HG02840 (cell line): Measurements from ENCODE around the gene RD3L.
"Not testable (repeated sequence)": the region's sequence is repeated elsewhere in the genome, so short reads cannot be mapped to it uniquely, and the experiment has no call there.

Source experiments
- ATAC-seq: cut with Tn5 transposase; IDR thresholded peaks from one replicate; pipeline ENCODE4 v1.9.1; 2021; ENCODE audit warnings: mild to moderate bottlenecking, moderate library complexity, moderate number of reproducible peaks; ENCODE audit not compliant: unreplicated experiment, low FRiP score

RD3L gene

DNA sequence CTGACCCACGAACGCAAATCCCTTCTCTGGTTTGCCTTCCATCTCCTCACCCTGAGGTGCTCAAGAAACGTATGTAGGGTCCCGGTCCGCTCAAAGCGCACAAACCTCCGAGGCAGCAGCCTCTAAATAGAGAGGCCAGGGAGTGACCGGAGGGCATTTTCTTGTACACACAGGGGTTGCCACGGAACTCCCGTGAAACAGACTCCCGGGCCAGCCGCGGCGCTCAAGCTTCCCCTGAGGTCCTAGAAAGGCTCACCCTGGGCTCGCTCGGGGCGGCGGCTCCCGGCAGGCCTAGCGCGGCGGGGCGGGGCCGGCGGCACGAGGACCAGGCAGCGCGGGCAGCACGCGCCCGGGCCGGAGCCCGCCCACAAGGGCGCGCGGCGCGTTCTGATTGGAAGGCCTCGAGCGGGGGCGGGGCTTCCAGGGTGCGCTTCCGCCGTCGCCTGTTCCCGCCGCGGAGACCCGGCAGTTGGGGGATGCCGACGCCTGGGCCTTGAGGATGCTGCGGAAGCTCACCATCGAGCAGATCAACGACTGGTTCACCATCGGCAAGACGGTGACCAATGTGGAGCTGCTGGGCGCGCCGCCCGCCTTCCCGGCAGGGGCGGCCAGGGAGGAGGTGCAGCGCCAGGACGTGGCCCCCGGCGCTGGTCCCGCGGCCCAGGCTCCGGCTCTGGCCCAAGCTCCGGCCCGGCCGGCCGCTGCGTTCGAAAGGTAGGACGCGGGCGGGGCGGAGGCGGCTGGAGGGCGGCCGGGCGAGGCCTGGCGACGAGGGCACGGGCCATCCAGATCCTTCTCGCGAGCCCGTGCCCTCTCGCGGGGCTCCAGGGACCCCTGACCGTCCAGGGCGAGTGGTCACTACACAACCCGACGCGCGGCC is 14.1 kb downstream of the RD3L start, which contains the start of gene TDRD9:
Gene TDRD9, plus strand, starts transcription at position 446 of the 880 bp plus-strand sequence. Its CDS starts 54 bp downstream, at position 500.
- ATAC-seq, result no peak

DNA sequence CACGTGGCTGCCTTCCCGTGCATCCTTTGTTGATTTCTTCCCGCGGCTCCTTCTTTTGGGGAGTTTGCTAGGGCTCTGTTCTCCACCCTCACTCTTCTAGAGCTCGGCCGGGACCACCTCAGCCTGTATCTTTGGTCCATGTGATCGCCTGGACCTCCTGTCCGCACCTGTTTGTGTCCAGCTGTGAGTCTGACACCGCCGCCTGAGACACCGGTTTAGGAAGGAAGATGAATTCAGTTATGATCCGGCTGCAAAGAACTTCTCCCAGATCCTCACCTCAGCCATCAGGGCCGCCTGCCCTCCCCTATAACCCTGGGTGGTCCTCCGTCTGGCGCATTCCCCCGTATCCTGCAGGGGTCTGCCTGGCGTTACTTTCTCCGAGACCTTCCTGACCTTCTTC is 14.8 kb downstream of the RD3L start:
- ATAC-seq, result no peak

DNA sequence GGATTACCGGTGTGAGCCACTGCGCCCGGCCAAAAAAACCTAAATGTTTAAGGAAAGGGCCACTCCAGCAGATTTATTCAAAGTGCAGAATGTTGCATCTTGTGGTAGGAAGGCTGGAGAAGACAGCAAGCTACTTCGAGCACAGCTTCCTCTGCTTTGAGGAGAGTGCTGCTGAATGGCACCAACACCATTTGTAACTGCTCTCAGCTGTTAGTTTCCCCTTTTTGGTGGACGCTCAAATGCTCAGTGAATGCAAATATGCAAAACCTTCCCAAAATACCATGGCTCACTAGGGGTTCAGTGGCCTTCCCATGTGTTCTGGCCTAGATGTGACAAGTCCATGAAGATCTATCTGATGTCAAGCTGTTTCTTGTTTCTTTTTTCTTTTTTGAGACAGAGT is 17.0 kb downstream of the RD3L start:
- no peak for ATAC-seq

DNA sequence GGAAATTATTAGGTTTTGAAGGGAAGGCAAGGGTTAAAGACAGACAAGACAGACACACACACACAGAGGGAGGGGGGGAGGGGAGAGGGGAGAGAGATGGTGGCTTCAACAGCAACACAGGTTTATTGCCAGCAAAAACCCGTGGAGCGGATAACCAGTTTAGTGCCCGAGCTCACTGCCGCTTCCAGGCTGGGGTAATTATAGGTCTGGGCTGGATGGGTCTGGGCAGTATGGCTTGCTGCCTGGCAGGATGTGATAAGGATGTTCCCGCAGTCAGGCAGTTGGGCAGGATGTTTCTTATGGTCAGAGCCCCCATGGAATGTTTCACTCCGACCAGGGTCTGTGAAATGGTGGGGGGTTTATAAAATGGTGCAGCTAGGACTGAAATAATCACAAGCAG is 18.5 kb downstream of the RD3L start:
- no peak for ATAC-seq

DNA sequence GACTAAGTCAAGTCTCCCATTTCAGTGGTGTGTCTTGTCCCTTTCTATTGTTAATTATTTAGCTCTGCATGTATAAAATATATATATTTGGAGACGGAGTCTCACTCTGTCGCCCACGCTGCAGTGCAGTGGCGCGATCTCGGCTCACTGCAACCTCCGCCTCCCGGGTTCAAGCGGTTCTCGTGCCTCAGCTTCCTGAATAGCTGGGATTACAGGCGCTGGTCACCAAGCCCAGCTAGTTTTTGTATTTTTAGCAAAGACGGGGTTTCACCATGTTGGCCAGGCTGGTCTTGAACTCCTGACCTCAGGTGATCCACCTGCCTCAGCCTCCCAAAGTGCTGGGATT is 20.5 kb downstream of the RD3L start:
- ATAC-seq, result not testable (repeated sequence)

DNA sequence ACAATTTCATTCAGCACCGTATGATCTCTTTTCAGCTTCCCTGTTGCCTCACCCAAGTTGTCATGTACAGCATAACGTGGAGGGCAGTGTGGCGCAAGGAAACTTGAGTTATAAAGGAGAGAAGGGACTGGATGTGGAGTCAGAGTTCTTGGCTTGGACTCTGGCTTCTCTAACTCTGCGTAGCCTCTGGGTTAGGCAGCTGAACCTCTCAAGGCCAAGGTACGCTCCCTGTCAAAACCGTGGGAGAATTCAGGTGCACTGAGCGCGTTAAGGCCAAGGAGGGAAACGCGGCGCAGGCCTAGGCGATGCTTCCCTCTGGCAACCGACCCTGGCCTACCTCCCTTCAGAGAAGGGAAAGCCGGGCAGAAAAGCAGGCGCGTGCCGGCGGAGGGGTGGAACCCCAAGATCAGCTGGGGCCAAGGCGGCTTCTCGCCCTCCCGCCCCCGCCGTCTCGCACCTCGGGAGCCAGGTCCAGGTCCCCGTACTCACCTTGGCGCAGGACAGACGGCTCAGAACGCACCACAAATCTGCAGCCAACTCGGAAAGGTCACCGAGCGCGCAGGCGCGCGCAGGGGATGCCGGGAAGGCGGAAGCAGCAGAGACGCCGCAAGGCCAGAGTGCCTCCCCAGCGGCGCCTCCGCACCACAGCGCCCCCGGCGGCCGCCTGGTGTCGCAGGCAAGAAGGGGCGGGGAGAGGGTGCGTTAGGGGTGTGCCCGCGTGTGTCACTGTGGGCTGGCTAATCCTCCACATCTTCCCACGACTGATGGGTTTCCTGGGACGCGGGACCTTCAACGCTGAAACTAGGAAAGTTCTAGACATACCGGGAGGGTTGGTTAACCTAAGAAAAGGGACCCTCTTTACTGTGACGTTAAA is 21.1 kb downstream of the RD3L start:
- ATAC-seq, result peak; percentile 96

DNA sequence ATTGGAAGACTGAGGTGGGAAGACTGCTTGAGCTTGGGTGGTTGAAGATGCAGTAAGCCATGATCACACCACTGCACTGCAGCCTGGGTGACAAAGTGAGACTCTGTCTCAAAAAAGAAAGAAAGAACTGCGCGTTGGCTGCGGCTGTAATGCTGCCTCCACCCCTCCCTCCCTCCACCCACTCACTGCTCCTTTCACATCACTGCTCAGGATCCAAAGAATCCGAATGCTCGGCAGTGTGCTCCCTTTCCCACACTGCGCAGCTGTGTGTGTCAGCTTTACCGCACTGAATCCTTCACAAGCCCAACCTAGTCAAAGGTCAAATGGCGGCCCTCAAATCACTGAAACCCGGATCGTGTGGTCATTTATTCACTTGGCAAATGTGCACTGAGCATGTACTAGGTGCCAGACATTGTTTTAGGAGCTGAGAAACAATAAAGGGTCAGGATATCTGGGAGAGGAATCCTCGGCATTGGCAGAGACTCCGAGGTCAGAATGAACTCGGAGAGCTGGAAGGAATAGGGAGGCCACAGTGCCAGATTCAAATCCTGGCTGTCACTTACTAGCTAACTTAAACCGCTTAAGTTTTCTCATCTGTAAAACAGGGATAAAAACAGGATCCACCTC is 25.6 kb downstream of the RD3L start:
- no peak for ATAC-seq

DNA sequence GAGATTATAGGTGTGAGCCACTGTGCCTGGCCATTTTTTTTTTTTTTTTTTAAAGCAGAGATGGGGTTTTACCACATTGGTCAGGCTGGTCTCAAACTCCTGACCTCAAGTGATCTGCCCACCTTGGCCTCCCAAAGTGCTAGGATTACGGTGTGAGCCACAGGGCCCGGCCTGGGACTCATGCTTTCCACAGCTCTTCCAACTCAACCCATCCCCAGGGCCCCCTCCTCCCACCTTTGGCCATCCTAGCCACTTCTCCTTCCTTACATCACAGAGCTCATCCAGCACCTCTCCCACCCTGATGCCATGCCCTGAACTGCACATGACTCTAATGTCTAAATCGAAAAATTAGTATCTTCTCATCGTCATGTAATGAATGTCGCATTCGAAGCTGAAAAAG is 26.7 kb downstream of the RD3L start:
- ATAC-seq, result no peak

DNA sequence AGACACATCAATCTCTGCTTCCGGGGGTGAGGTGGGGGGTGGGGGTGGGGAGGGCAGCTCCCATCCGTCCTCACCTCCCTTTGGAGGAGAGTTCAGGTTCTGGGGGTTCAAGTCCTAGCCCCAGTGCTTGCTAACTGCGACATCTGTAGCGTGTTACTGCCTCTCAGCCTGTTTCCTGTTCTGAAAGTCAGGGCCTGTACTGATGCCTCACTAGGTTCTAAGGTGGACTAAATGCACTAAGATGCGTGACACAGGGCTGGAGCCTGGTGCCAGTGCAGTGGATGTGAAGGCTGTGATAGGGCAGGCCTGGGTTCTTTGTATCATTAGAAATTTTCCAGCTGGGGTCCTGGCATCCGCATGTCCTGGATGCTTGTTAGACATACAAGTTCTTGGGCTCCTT is 31.3 kb downstream of the RD3L start:
- no peak for ATAC-seq

DNA sequence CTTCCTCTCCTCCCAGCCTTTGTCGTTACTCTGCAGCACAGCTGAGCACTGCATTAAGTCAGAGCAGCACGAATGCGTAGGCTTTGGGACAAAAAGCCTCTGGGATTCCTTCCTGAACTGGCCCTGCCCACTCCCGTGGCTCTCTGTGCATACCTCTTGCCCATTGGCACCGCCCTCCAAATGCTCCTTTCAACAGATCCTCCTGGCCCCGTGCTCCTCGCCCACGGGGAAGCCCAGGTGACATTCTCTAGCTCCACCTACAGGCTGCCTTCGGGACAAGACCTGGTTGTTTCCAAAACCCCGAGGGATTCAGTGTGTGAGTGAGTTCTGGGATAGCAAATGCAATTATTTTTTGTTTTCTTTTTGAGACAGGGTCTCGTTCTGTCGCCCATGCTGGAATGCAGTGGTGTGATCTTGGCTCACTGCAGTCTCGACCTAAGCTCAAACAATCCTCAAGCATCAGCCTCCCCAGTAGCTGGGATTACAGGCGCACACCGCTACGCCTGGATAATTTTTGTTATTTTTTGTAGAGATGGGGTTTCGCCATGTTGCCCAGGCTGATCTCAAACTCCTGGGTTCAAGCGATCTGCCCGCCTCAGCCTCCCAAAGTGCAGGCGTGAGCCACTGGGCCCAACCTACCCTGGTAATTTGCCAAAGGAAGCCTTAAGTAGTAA is 31.9 kb downstream of the RD3L start:
- ATAC-seq, result no peak

DNA sequence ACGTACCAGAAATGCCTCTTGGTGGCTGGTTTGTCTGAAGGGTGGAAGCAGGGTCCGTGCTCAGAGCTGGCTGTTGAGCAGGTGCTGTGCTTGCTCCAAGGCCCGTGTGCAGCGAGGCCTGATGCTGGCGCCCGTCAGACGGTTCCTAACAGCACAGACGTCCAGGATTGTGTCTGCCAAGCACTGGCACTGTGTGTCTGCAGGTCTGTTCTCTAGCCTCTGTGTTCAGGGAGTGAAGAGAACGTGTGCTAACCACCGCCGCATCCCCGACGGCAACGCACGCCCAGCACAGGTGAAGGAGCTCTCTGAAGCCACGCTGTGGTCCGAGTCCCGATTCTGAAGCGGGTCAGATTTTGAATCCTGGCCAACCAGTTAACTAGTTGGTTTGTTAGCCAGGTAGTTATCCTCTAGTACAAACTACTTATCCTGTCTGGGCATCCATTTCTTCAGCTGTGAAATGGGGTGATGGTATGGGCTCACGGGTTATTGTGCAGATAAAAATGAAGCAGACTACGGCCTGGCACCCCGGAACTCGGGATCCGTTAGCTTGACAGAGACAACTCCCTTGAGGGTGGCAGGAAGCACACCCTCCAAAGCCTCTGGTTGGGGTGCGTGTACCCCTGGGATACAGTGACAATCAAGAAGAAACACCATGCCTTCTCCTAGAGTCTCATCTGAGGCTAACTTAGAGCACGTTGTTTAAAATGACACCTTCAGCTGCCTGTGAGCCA is 32.6 kb downstream of the RD3L start:
- no peak for ATAC-seq

DNA sequence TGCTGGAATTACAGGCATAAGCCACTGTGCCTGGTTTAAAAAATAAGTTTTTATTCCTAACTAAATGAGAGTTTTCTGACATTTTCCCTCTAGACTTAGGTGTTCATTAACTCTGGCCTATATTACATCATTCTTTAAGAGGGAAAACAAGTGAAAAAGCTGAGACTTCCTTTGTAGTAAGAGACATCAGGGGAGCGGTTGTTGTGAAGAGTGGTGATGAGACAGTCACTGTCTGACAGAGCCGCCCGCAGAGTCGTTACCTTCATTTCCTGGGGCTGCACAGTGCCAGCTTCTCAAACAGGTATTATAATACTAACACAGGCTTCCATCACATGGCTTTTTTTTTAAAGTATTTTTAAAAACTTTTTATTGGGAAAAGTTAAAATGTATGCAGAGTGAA is 33.7 kb downstream of the RD3L start:
- no peak for ATAC-seq

DNA sequence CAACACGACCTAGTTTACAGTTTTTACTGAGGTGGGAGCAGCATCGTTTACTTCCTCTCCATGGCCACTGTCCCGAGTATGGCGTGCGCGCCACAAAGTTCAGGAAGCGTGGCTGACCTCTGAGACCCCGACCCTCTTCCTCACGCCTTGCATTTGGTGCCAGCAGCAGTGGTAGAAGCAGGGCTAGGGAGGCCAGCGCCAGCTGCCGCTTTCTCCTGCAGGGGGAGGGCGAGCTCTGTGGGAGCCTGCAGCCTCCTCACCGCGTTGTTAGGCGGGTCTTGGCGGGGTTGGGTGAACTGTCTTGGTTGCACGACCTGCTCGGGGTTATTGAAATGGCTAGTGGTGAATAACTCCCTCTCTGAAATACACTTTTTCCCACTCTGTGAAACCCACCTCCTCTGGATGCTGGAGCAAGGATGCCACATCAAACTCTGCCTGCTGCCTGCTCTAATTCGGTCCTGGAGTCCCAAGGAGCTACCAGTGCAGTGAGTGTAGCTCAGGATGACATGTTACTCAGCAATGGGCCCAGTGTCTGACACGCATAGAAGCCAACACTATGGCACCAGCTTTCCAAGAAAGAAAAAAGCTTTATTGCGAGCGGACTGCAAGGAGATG is 36.4 kb downstream of the RD3L start:
- no peak for ATAC-seq

DNA sequence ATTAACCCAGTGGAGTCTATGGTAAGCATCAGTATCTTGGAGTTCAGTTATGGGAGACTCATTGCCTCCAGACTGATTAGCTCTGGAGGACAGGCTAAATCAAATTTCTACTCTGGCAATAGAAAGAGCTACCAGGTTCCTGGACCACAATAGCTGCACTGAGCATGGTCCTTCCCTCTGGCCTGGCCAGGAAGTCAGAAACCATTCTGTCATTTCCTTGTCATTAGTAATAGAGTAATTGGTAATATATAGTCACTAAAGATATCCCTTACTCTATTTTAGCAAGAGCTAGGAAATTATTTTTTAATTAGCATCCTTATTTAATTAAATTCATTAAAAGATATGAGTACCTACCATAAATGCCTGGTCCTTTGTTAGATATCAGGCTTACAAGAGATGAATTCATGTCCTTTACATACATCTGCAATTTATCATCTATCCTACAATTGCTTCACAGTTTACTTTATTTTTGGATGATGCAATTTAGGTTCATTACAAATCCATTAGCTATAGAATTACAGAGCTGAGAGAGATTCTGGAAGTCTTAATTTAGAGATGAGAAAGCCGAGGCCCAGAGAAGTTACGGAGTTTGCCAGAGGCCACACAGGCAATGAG is 37.7 kb downstream of the RD3L start:
- ATAC-seq, result no peak

DNA sequence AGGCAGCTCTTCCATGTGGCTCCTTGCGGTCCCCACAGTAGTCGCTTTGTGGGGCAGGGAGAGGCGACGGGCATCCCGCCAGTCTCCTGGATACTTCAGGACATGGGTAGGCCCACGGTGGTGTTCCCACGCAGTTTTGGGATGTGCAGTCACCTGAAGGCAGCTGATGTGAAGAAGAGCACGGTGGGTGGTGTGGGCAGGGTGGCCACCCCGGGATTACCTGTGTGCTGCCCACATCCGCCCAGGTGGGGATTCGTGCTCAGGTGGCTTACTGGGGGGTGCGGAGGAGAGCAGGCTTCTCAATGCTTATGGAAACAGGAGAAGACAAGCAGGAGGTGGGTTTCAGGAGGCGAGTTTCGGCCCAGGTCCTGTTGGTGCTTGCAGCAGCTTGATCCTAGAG is 42.5 kb downstream of the RD3L start:
- ATAC-seq, result no peak

DNA sequence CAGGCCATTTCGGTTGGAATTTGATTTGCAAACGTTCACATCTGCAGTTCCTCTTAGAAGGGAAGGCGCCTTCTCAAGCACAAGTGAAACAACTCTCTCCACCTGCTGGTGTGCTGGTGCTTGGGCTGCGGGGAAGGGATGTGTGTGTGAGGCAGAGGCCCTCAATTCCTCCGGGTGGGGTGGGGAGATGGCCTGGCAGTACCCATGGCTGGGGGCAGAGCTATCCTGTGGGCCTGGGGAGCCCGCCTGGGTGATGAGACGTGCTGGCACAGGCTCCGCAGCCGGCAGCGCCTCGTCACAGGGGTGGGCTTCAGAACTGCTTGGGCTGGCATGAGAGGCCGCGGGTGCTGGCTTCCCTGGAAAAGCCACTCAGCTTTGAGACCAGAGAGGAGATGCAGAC is 43.0 kb downstream of the RD3L start:
- ATAC-seq, result no peak

DNA sequence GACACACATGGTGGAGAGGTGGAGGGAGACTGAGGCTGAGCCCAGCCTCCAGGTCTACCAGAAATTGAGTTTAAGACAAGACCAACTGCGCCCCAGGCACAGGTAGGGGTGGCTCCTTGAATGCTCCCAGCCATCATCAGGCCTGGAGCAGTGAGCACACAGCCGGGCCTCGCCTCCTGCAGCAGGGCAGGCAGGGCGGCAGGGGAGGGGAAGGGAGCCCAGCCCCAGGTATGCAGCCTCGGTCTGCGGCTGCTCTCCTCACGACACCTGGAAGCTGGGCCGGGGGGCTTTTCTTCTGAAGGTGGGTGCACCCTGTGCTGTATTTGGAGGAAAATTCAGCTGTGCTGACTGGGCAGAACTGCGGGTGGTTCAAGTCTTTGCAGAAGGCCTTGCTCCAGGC is 43.6 kb downstream of the RD3L start:
- ATAC-seq, result no peak

DNA sequence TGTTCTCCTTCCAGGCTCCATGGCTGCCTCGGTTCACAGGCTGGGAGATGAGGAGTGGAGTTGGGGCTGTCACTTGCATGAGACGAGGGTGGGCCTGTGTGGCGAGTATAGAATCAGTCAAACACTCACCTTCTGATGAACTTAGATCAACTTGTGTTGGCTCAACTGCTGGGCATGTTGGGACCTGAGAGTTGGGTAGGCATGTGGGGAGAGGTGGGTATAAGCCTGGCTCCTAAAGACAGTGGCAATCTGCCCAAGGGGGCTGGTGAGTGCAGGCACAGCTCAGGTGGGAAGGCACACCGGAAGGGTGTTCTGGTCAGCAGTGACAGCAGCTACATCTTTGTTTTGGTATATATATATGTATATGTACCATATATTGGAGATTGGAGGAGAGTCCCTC is 44.1 kb downstream of the RD3L start:
- ATAC-seq, result no peak
